ENCODE data around the gene SLC25A30. TPM values are rescaled to one million over a fixed set of nuclear protein-coding genes. Genes with fewer than 3 reads are reported as not detected.
A peak's percentile ranks its signal among the peaks of the same experiment; 100 is the strongest.

The SLC25A30 gene
- total RNA-seq, 1 donor from 2014 or later = 13.4 TPM

DNA sequence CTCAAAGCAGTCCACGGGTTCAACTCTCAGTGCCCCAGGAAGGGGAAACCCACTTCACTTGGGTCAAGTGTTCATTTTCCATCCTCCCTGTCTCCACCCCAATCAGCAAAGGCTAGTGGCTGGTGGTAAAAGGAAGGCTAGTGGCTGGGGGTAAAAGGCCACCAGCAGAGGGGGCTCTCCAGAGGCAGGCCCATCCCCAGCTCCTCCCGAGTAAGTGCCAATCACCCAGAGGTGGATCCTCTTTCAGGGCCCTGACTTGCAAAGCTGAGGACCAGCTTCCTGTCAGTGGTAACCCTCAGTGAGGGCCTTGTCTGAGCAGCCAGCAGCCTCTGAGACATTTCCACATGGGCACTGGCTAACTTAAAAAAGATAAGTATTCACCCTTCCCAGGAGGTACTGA lies 55.2 kb downstream of the SLC25A30 start:
- peaks cover 32% of the 10 kb centered on the region for H3K36me3 Mint-ChIP-seq (ENCODE audit: low read depth)
- no peak overlapping the region for H3K27ac Mint-ChIP-seq (ENCODE audit: unreplicated experiment)
- H3K4me1 Mint-ChIP-seq (ENCODE audit: low read depth) = peaks cover 18% of the 10 kb centered on the region
- DNase-seq (ENCODE audit: low spot score) = no peak
- TF ChIP-seq, protein P1, sequence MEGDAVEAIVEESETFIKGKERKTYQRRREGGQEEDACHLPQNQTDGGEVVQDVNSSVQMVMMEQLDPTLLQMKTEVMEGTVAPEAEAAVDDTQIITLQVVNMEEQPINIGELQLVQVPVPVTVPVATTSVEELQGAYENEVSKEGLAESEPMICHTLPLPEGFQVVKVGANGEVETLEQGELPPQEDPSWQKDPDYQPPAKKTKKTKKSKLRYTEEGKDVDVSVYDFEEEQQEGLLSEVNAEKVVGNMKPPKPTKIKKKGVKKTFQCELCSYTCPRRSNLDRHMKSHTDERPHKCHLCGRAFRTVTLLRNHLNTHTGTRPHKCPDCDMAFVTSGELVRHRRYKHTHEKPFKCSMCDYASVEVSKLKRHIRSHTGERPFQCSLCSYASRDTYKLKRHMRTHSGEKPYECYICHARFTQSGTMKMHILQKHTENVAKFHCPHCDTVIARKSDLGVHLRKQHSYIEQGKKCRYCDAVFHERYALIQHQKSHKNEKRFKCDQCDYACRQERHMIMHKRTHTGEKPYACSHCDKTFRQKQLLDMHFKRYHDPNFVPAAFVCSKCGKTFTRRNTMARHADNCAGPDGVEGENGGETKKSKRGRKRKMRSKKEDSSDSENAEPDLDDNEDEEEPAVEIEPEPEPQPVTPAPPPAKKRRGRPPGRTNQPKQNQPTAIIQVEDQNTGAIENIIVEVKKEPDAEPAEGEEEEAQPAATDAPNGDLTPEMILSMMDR (IDR thresholded peaks at IDR 0.05) = peak; percentile 13
- H3K4me3 Mint-ChIP-seq (ENCODE audit: unreplicated experiment) = no peak overlapping the region
- peaks cover 10% of the 10 kb centered on the region for H3K9me3 Mint-ChIP-seq (ENCODE audit: low read depth)
- H3K27me3 Mint-ChIP-seq (ENCODE audit: low read depth) = no peaks in the 10 kb centered on the region

DNA sequence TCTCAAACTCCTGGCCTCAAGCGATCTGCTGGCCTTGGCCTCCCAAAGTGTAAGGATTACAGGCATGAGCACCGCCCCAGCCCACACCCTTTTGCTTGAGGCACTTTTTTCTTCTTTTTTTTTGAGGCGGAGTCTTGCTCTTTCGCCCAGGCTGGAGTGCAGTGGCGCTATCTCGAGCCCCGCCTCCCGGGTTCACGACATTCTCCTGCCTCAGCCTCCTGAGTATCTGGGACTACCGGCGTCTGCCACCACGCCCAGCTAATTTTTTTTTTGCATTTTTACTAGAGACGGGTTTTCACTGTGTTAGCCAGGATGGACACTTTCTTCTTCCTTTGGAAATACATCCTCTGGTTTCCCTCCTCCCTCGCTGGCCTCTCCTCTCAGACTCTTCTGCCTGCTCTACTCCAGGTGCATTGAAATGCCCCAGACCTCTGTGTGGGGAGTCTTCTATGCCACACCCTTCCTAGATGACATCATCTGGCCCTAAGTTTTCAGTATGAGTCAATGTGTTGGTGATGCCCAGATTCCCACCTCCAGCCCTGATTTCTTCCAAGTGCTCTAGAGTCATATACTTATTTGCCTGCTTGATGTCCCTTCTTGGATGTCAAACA lies 56.5 kb downstream of the SLC25A30 start:
- peak overlapping the region; percentile 60 for H3K27ac Mint-ChIP-seq (ENCODE audit: unreplicated experiment)
- TF ChIP-seq, protein P1 (IDR thresholded peaks at IDR 0.05) = no peak
- DNase-seq (ENCODE audit: low spot score) = no peak
- peaks cover 18% of the 10 kb centered on the region for H3K4me1 Mint-ChIP-seq (ENCODE audit: low read depth)
- H3K9me3 Mint-ChIP-seq (ENCODE audit: low read depth) = peaks cover 10% of the 10 kb centered on the region
- H3K4me3 Mint-ChIP-seq (ENCODE audit: unreplicated experiment) = no peak overlapping the region
- H3K36me3 Mint-ChIP-seq (ENCODE audit: low read depth) = peaks cover 35% of the 10 kb centered on the region
- H3K27me3 Mint-ChIP-seq (ENCODE audit: low read depth) = no peaks in the 10 kb centered on the region

DNA sequence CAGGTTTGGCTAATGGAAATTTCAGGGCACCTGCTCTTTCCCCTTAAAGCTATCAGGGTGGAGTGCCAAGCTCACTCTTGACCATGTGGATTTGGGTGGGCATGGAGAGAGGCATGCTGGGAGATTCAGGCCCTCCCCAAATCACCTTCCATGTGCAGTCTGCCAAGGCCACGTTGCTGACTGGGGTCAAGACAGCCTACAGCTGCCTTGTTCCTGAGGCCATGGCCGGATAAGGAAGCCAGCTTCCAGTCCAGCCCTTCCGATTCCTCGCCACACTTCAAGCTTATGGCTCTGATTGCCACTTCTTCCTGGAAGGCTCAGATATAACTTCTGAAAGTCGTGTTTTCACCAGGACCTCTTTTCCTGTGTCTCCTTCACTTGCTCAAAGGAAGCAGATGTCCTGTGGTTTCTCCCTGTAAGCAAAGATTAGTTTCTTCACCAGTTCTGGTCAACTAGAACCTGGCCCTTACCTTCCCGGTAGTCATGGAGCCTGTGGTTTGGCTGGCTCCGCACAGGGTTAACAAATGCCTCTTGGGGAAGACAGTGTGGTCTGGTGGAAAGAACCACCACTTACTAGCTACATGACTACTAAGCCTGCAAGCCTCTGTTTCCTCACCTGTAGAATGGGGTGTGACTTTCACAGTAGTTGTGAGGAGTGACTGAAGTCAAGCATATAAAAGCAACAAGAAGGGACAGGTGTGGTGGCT lies 61.1 kb downstream of the SLC25A30 start:
- peaks cover 16% of the 10 kb centered on the region for H3K4me1 Mint-ChIP-seq (ENCODE audit: low read depth)
- no peak overlapping the region for H3K4me3 Mint-ChIP-seq (ENCODE audit: unreplicated experiment)
- no peaks in the 10 kb centered on the region for H3K27me3 Mint-ChIP-seq (ENCODE audit: low read depth)
- peaks cover 3% of the 10 kb centered on the region for H3K9me3 Mint-ChIP-seq (ENCODE audit: low read depth)
- TF ChIP-seq, protein P1 (IDR thresholded peaks at IDR 0.05) = no peak
- H3K27ac Mint-ChIP-seq (ENCODE audit: unreplicated experiment) = peak overlapping the region; percentile 87
- peaks cover 18% of the 10 kb centered on the region for H3K36me3 Mint-ChIP-seq (ENCODE audit: low read depth)
- DNase-seq (ENCODE audit: low spot score) = no peak

DNA sequence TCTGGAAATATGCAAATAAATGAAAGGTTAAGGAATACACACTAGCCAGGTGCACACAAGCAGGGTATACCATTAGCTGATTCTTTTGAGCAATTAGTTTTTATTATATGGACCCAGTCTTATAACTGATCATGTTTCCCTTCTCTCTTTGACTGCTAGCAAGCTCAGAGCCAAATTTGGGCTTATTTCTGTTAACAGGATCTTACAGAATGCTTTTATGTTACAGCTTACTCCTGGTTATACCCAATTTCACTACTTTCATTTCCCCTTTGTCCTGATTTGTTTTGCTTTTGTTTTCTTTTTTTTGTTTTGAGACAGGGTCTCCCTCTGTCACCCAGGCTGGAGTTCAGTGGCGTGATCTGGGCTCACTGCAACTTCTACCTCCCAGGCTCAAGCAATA lies 64.3 kb downstream of the SLC25A30 start:
- peaks cover 21% of the 10 kb centered on the region for H3K36me3 Mint-ChIP-seq (ENCODE audit: low read depth)
- no peak overlapping the region for H3K4me3 Mint-ChIP-seq (ENCODE audit: unreplicated experiment)
- no peak overlapping the region for H3K27ac Mint-ChIP-seq (ENCODE audit: unreplicated experiment)
- TF ChIP-seq, protein P1 (IDR thresholded peaks at IDR 0.05) = no peak
- H3K4me1 Mint-ChIP-seq (ENCODE audit: low read depth) = peaks cover 18% of the 10 kb centered on the region
- H3K9me3 Mint-ChIP-seq (ENCODE audit: low read depth) = no peaks in the 10 kb centered on the region
- H3K27me3 Mint-ChIP-seq (ENCODE audit: low read depth) = no peaks in the 10 kb centered on the region
- DNase-seq (ENCODE audit: low spot score) = no peak

DNA sequence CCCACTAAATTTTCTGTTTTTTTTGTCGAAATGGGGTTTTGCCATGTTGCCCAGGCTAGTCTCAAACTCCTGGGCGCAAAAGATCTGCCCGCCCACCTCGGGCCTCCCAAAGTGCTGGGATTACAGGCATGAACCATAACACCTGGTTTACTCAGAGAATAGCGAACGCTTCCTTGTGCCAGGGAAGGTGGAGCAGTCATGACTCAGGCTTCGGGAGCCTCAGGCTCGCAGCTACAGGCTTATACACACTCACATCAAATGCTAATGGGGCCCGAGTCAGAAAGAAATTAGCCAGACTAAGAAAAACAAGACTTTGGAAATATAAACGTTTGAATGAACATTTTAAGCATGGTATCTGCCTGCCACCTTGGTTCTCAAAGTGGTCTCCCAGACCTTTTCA lies 66.1 kb downstream of the SLC25A30 start:
- H3K9me3 Mint-ChIP-seq (ENCODE audit: low read depth) = no peaks in the 10 kb centered on the region

More for the DNA sequence above, 66.1 kb downstream of the SLC25A30 start:
- no peak for DNase-seq (ENCODE audit: low spot score)
- Mint-ChIP-seq H3K36me3 (ENCODE audit: low read depth) (peaks cover 19% of the 10 kb centered on the region), H3K27me3 (ENCODE audit: low read depth) (no peaks in the 10 kb centered on the region), H3K27ac (ENCODE audit: unreplicated experiment) (no peak overlapping the region), H3K4me3 (ENCODE audit: unreplicated experiment) (no peak overlapping the region), H3K4me1 (ENCODE audit: low read depth) (peaks cover 10% of the 10 kb centered on the region)
- TF ChIP-seq, protein P1 (IDR thresholded peaks at IDR 0.05) = no peak
